ENCODE measurements around the gene TMC1.
"Not testable (repeated sequence)": the region's sequence is repeated elsewhere in the genome, so short reads cannot be mapped to it uniquely, and the experiment has no call there.

Gene TMC1

GRCh38 chr9:72800328-72800994 is 279.1 kb downstream of the TMC1 start:
- no peaks in the 10 kb centered on the region for H3K36me3 ChIP-seq (ENCODE audit: control insufficient read depth in 2 of 2, insufficient read depth in 2 of 2, low read length in 2 of 2)
- no peaks in the 10 kb centered on the region for H3K9me3 ChIP-seq (ENCODE audit: control insufficient read depth in 2 of 2, low read length in 2 of 2)
- no peak overlapping the region for H3K27ac ChIP-seq (ENCODE audit: low read depth in 2 of 2, low read length in 2 of 2)
- no peak overlapping the region for H3K4me3 ChIP-seq (ENCODE audit: low read length in 2 of 2)
- H3K27me3 ChIP-seq (ENCODE audit: control insufficient read depth in 2 of 2, insufficient read depth in 2 of 2, low read length in 2 of 2) = no peaks in the 10 kb centered on the region
- H3K4me1 ChIP-seq (ENCODE audit: control insufficient read depth in 2 of 2, insufficient read depth in 2 of 2, low read length in 2 of 2) = no peaks in the 10 kb centered on the region
- H3K9ac ChIP-seq (ENCODE audit: low read depth in 1 of 2, low read length in 2 of 2) = no peak overlapping the region

GRCh38 chr9:72805238-72805637 is 283.8 kb downstream of the TMC1 start:
- H3K27me3 ChIP-seq (ENCODE audit: control insufficient read depth in 2 of 2, insufficient read depth in 2 of 2, low read length in 2 of 2) = no peaks in the 10 kb centered on the region
- H3K9me3 ChIP-seq (ENCODE audit: control insufficient read depth in 2 of 2, low read length in 2 of 2) = no peaks in the 10 kb centered on the region
- no peak overlapping the region for H3K27ac ChIP-seq (ENCODE audit: low read depth in 2 of 2, low read length in 2 of 2)
- H3K9ac ChIP-seq (ENCODE audit: low read depth in 1 of 2, low read length in 2 of 2) = no peak overlapping the region
- no peak overlapping the region for H3K4me3 ChIP-seq (ENCODE audit: low read length in 2 of 2)
- H3K4me1 ChIP-seq (ENCODE audit: control insufficient read depth in 2 of 2, insufficient read depth in 2 of 2, low read length in 2 of 2) = no peaks in the 10 kb centered on the region
- H3K36me3 ChIP-seq (ENCODE audit: control insufficient read depth in 2 of 2, insufficient read depth in 2 of 2, low read length in 2 of 2) = no peaks in the 10 kb centered on the region

- not testable (repeated sequence) for H3K27ac ChIP-seq (ENCODE audit: low read depth in 2 of 2, low read length in 2 of 2); H3K4me1 ChIP-seq (ENCODE audit: control insufficient read depth in 2 of 2, insufficient read depth in 2 of 2, low read length in 2 of 2); H3K9ac ChIP-seq (ENCODE audit: low read depth in 1 of 2, low read length in 2 of 2); H3K4me3 ChIP-seq (ENCODE audit: low read length in 2 of 2); H3K27me3 ChIP-seq (ENCODE audit: control insufficient read depth in 2 of 2, insufficient read depth in 2 of 2, low read length in 2 of 2); H3K36me3 ChIP-seq (ENCODE audit: control insufficient read depth in 2 of 2, insufficient read depth in 2 of 2, low read length in 2 of 2); H3K9me3 ChIP-seq (ENCODE audit: control insufficient read depth in 2 of 2, low read length in 2 of 2)
Measured at GRCh38 chr9:72806313-72806809, 285.0 kb downstream of the TMC1 start.

- Histone ChIP-seq H3K9me3 (ENCODE audit: control insufficient read depth in 2 of 2, low read length in 2 of 2) (no peaks in the 10 kb centered on the region), H3K9ac (ENCODE audit: low read depth in 1 of 2, low read length in 2 of 2) (no peak overlapping the region), H3K36me3 (ENCODE audit: control insufficient read depth in 2 of 2, insufficient read depth in 2 of 2, low read length in 2 of 2) (no peaks in the 10 kb centered on the region), H3K27ac (ENCODE audit: low read depth in 2 of 2, low read length in 2 of 2) (no peak overlapping the region), H3K4me1 (ENCODE audit: control insufficient read depth in 2 of 2, insufficient read depth in 2 of 2, low read length in 2 of 2) (no peaks in the 10 kb centered on the region), H3K27me3 (ENCODE audit: control insufficient read depth in 2 of 2, insufficient read depth in 2 of 2, low read length in 2 of 2) (no peaks in the 10 kb centered on the region), H3K4me3 (ENCODE audit: low read length in 2 of 2) (no peak overlapping the region)
Measured at GRCh38 chr9:72807765-72808445, 286.5 kb downstream of the TMC1 start.

GRCh38 chr9:72808446-72808768 is 287.0 kb downstream of the TMC1 start:
- no peaks in the 10 kb centered on the region for H3K4me1 ChIP-seq (ENCODE audit: control insufficient read depth in 2 of 2, insufficient read depth in 2 of 2, low read length in 2 of 2)
- H3K27me3 ChIP-seq (ENCODE audit: control insufficient read depth in 2 of 2, insufficient read depth in 2 of 2, low read length in 2 of 2) = no peaks in the 10 kb centered on the region
- H3K9ac ChIP-seq (ENCODE audit: low read depth in 1 of 2, low read length in 2 of 2) = no peak overlapping the region
- no peaks in the 10 kb centered on the region for H3K36me3 ChIP-seq (ENCODE audit: control insufficient read depth in 2 of 2, insufficient read depth in 2 of 2, low read length in 2 of 2)
- no peak overlapping the region for H3K4me3 ChIP-seq (ENCODE audit: low read length in 2 of 2)
- no peak overlapping the region for H3K27ac ChIP-seq (ENCODE audit: low read depth in 2 of 2, low read length in 2 of 2)
- no peaks in the 10 kb centered on the region for H3K9me3 ChIP-seq (ENCODE audit: control insufficient read depth in 2 of 2, low read length in 2 of 2)

GRCh38 chr9:72809586-72809985 is 288.2 kb downstream of the TMC1 start:
- Histone ChIP-seq H3K9me3 (ENCODE audit: control insufficient read depth in 2 of 2, low read length in 2 of 2) (no peaks in the 10 kb centered on the region), H3K27me3 (ENCODE audit: control insufficient read depth in 2 of 2, insufficient read depth in 2 of 2, low read length in 2 of 2) (no peaks in the 10 kb centered on the region), H3K9ac (ENCODE audit: low read depth in 1 of 2, low read length in 2 of 2) (no peak overlapping the region), H3K4me1 (ENCODE audit: control insufficient read depth in 2 of 2, insufficient read depth in 2 of 2, low read length in 2 of 2) (no peaks in the 10 kb centered on the region), H3K36me3 (ENCODE audit: control insufficient read depth in 2 of 2, insufficient read depth in 2 of 2, low read length in 2 of 2) (no peaks in the 10 kb centered on the region), H3K27ac (ENCODE audit: low read depth in 2 of 2, low read length in 2 of 2) (no peak overlapping the region), H3K4me3 (ENCODE audit: low read length in 2 of 2) (no peak overlapping the region)

- H3K27me3 ChIP-seq (ENCODE audit: control insufficient read depth in 2 of 2, insufficient read depth in 2 of 2, low read length in 2 of 2) = no peaks in the 10 kb centered on the region
- H3K4me1 ChIP-seq (ENCODE audit: control insufficient read depth in 2 of 2, insufficient read depth in 2 of 2, low read length in 2 of 2) = no peaks in the 10 kb centered on the region
- H3K4me3 ChIP-seq (ENCODE audit: low read length in 2 of 2) = no peak overlapping the region
- no peak overlapping the region for H3K9ac ChIP-seq (ENCODE audit: low read depth in 1 of 2, low read length in 2 of 2)
- H3K36me3 ChIP-seq (ENCODE audit: control insufficient read depth in 2 of 2, insufficient read depth in 2 of 2, low read length in 2 of 2) = no peaks in the 10 kb centered on the region
- H3K9me3 ChIP-seq (ENCODE audit: control insufficient read depth in 2 of 2, low read length in 2 of 2) = no peaks in the 10 kb centered on the region
- H3K27ac ChIP-seq (ENCODE audit: low read depth in 2 of 2, low read length in 2 of 2) = no peak overlapping the region
Measured at GRCh38 chr9:72812559-72813111, 291.2 kb downstream of the TMC1 start.

GRCh38 chr9:72813544-72813943 is 292.1 kb downstream of the TMC1 start:
- Histone ChIP-seq H3K27me3 (ENCODE audit: control insufficient read depth in 2 of 2, insufficient read depth in 2 of 2, low read length in 2 of 2) (no peaks in the 10 kb centered on the region), H3K4me3 (ENCODE audit: low read length in 2 of 2) (no peak overlapping the region), H3K27ac (ENCODE audit: low read depth in 2 of 2, low read length in 2 of 2) (no peak overlapping the region), H3K9ac (ENCODE audit: low read depth in 1 of 2, low read length in 2 of 2) (no peak overlapping the region), H3K36me3 (ENCODE audit: control insufficient read depth in 2 of 2, insufficient read depth in 2 of 2, low read length in 2 of 2) (no peaks in the 10 kb centered on the region), H3K9me3 (ENCODE audit: control insufficient read depth in 2 of 2, low read length in 2 of 2) (no peaks in the 10 kb centered on the region), H3K4me1 (ENCODE audit: control insufficient read depth in 2 of 2, insufficient read depth in 2 of 2, low read length in 2 of 2) (peaks cover 0 to 2% of the 10 kb centered on the region in 2 donors)

- Histone ChIP-seq H3K27me3 (ENCODE audit: control insufficient read depth in 2 of 2, insufficient read depth in 2 of 2, low read length in 2 of 2) (no peaks in the 10 kb centered on the region), H3K36me3 (ENCODE audit: control insufficient read depth in 2 of 2, insufficient read depth in 2 of 2, low read length in 2 of 2) (no peaks in the 10 kb centered on the region), H3K27ac (ENCODE audit: low read depth in 2 of 2, low read length in 2 of 2) (no peak overlapping the region), H3K9me3 (ENCODE audit: control insufficient read depth in 2 of 2, low read length in 2 of 2) (no peaks in the 10 kb centered on the region), H3K9ac (ENCODE audit: low read depth in 1 of 2, low read length in 2 of 2) (no peak overlapping the region), H3K4me3 (ENCODE audit: low read length in 2 of 2) (no peak overlapping the region), H3K4me1 (ENCODE audit: control insufficient read depth in 2 of 2, insufficient read depth in 2 of 2, low read length in 2 of 2) (peaks cover 0 to 2% of the 10 kb centered on the region in 2 donors)
Measured at GRCh38 chr9:72814083-72814597, 292.7 kb downstream of the TMC1 start.

GRCh38 chr9:72816666-72817065 is 295.3 kb downstream of the TMC1 start:
- no peak overlapping the region for H3K27ac ChIP-seq (ENCODE audit: low read depth in 2 of 2, low read length in 2 of 2)
- H3K9ac ChIP-seq (ENCODE audit: low read depth in 1 of 2, low read length in 2 of 2) = no peak overlapping the region
- peaks cover 0 to 2% of the 10 kb centered on the region in 2 donors for H3K4me1 ChIP-seq (ENCODE audit: control insufficient read depth in 2 of 2, insufficient read depth in 2 of 2, low read length in 2 of 2)
- H3K36me3 ChIP-seq (ENCODE audit: control insufficient read depth in 2 of 2, insufficient read depth in 2 of 2, low read length in 2 of 2) = no peaks in the 10 kb centered on the region
- no peak overlapping the region for H3K4me3 ChIP-seq (ENCODE audit: low read length in 2 of 2)
- no peaks in the 10 kb centered on the region for H3K9me3 ChIP-seq (ENCODE audit: control insufficient read depth in 2 of 2, low read length in 2 of 2)
- H3K27me3 ChIP-seq (ENCODE audit: control insufficient read depth in 2 of 2, insufficient read depth in 2 of 2, low read length in 2 of 2) = no peaks in the 10 kb centered on the region

Measured in mucosa of rectum (tissue), 2 donors.